SK-N-SH (cell line): ENCODE measurements around the gene RNF151. TPM values are rescaled to one million over a fixed set of nuclear protein-coding genes. Genes with fewer than 3 reads are reported as not detected.

Source experiments
- CTCF ChIA-PET: fragments of 300-600, 350-600 bp; formaldehyde crosslinking; extraction: SDS; loops from one replicate; lab custom pipeline; 2021; lab: Yijun Ruan, JAX
- POLR2A ChIA-PET: fragments of 350-600 bp; sonication (Branson Sonifier 250); formaldehyde crosslinking; extraction: SDS; loops from one replicate; lab custom pipeline; 2020; ENCODE audit warnings: antibody characterized with exemption, inconsistent platforms; lab: Yijun Ruan, JAX
- DNase-seq: peaks from one replicate; pipeline ENCODE4 v3.0.0; 2012
- H2AFZ ChIP-seq: fragments of 200-600 bp; sonication (generic); 2 replicates; pipeline ENCODE4 v1.8.1; 2016; ENCODE audit warnings: antibody characterized with exemption, mild to moderate bottlenecking, low read depth
- H3F3A ChIP-seq: fragments of 200-600 bp; sonication (generic); replicated peaks from 2 replicates; pipeline ENCODE3; 2016; ENCODE audit warnings: antibody characterized with exemption, mild to moderate bottlenecking; ENCODE audit not compliant: insufficient read depth
- H3K27ac ChIP-seq, 2 experiments: fragments of 200-500 bp in 1 of 2; fragments of 200-600 bp in 1 of 2; sonication (Bioruptor generic) in 1 of 2; sonication (generic), shearing (Covaris generic) in 1 of 2; 2 replicates each; pipeline versions ENCODE4 v1.5.1 to v1.6.1; 2014 to 2016; ENCODE audit warnings: low read depth in 2 of 2, inconsistent platforms in 1 of 2, low read length in 1 of 2, mild to moderate bottlenecking in 1 of 2, mixed read lengths in 1 of 2
- H3K27me3 ChIP-seq: fragments of 200-600 bp; sonication (generic), shearing (Covaris generic); 2 replicates; pipeline ENCODE4 v1.6.1; 2016; ENCODE audit warnings: mixed run types; ENCODE audit not compliant: insufficient read depth
- H3K36me3 ChIP-seq, 2 experiments: fragments of 200-500 bp in 1 of 2; fragments of 200-600 bp in 1 of 2; sonication (Bioruptor generic) in 1 of 2; sonication (generic) in 1 of 2; replicated peaks in 1 of 2; 2 replicates each; pipeline versions ENCODE3 to v1.5.1; 2014 to 2016; ENCODE audit warnings: low read length in 1 of 2, mild to moderate bottlenecking in 1 of 2; ENCODE audit not compliant: insufficient read depth in 2 of 2, control insufficient read depth in 1 of 2
- H3K4me1 ChIP-seq, 2 experiments: fragments of 200-500 bp in 1 of 2; fragments of 200-600 bp in 1 of 2; sonication (Bioruptor generic) in 1 of 2; sonication (generic), shearing (Covaris generic) in 1 of 2; 2 replicates each; pipeline versions ENCODE4 v1.5.1 to v1.6.1; 2014 to 2016; ENCODE audit warnings: low read depth in 1 of 2, low read length in 1 of 2, mixed run types in 1 of 2; ENCODE audit not compliant: insufficient read depth in 2 of 2, control insufficient read depth in 1 of 2
- H3K4me2 ChIP-seq: fragments of 200-600 bp; sonication (generic), shearing (Covaris generic); 2 replicates; pipeline ENCODE4 v1.6.1; 2017; ENCODE audit warnings: mixed run types
- H3K4me3 ChIP-seq, 2 experiments: fragments of 200-500 bp in 1 of 2; fragments of 200-600 bp in 1 of 2; sonication (Bioruptor generic) in 1 of 2; sonication (generic), shearing (Covaris generic) in 1 of 2; 2 replicates each; pipeline versions ENCODE4 v1.5.1 to v1.8.1; 2014 to 2016; ENCODE audit warnings: low read depth in 2 of 2, inconsistent platforms in 1 of 2, low read length in 1 of 2, mild to moderate bottlenecking in 1 of 2, mixed read lengths in 1 of 2, moderate library complexity in 1 of 2
- H3K79me2 ChIP-seq: fragments of 200-600 bp; sonication (generic); 2 replicates; pipeline ENCODE4 v1.8.1; 2017; ENCODE audit warnings: mild to moderate bottlenecking; ENCODE audit not compliant: insufficient read depth
- H3K9ac ChIP-seq: fragments of 200-600 bp; sonication (generic); 2 replicates; pipeline ENCODE4 v1.6.1; 2017; ENCODE audit warnings: mixed run types
- H3K9me2 ChIP-seq: fragments of 200-600 bp; sonication (generic); 2 replicates; pipeline ENCODE4 v1.6.1; 2017; ENCODE audit warnings: mixed run types
- H3K9me3 ChIP-seq: fragments of 200-600 bp; sonication (generic); 2 replicates; pipeline ENCODE4 v1.6.1; 2017; ENCODE audit warnings: mixed run types, mild to moderate bottlenecking, moderate library complexity
- H4K20me1 ChIP-seq: fragments of 200-600 bp; sonication (generic); 2 replicates; pipeline ENCODE4 v1.6.1; 2017; ENCODE audit warnings: mild to moderate bottlenecking, mixed run types; ENCODE audit not compliant: insufficient read depth
- ELF1 ChIP-seq: IDR thresholded peaks from 2 replicates; pipeline ENCODE4 v1.4.0; 2012
- EZH2phosphoT487 ChIP-seq: fragments of 200-600 bp; sonication (generic); IDR thresholded peaks from 2 replicates; pipeline ENCODE4 v1.6.1; 2017; ENCODE audit warnings: low read depth, mixed run types, mild to moderate bottlenecking, antibody characterized with exemption, moderate library complexity, borderline replicate concordance
- FOSL2 ChIP-seq: IDR thresholded peaks from 2 replicates; pipeline ENCODE4 v1.4.0; 2012; ENCODE audit warnings: low read depth, mild to moderate bottlenecking, moderate library complexity, borderline replicate concordance
- FOXJ3 ChIP-seq: sonication (generic); formaldehyde crosslinking; IDR thresholded peaks from 2 replicates; pipeline ENCODE4 v1.5.1; 2020; ENCODE audit warnings: mild to moderate bottlenecking, missing genetic modification reagents
- FOXM1 ChIP-seq: IDR thresholded peaks from 2 replicates; pipeline ENCODE4 v1.4.0; 2012; ENCODE audit warnings: low read depth, mild to moderate bottlenecking
- GABPA ChIP-seq: IDR thresholded peaks from 2 replicates; pipeline ENCODE4 v1.4.0; 2012; ENCODE audit warnings: low read depth, mild to moderate bottlenecking
- GATA2 ChIP-seq: sonication (generic); formaldehyde crosslinking; IDR thresholded peaks from 2 replicates; pipeline ENCODE4 v1.5.0; 2020; ENCODE audit warnings: mild to moderate bottlenecking, missing genetic modification reagents
- JUND ChIP-seq: IDR thresholded peaks from 2 replicates; pipeline ENCODE4 v1.4.0; 2012
- MEF2A ChIP-seq: IDR thresholded peaks from 2 replicates; pipeline ENCODE4 v1.4.0; 2012; ENCODE audit warnings: low read depth, borderline replicate concordance
- NRF1 ChIP-seq: IDR thresholded peaks from 2 replicates; pipeline ENCODE4 v1.6.1; 2012; ENCODE audit warnings: low read depth, mild to moderate bottlenecking, low read length
- POLR2AphosphoS5 ChIP-seq: IDR thresholded peaks from 2 replicates; pipeline ENCODE4 v1.6.1; 2012; ENCODE audit warnings: low read depth, low read length
- RCOR1 ChIP-seq: fragments of 150-350 bp; IDR thresholded peaks from 2 replicates; pipeline ENCODE4 v1.6.1; 2017; ENCODE audit warnings: antibody characterized with exemption, low read length
- SIN3A ChIP-seq: IDR thresholded peaks from 2 replicates; pipeline ENCODE4 v1.6.1; 2012; ENCODE audit warnings: low read depth, mild to moderate bottlenecking, low read length, moderate library complexity, borderline replicate concordance
- SMC3 ChIP-seq: IDR thresholded peaks from 2 replicates; pipeline ENCODE4 v1.6.1; 2012; ENCODE audit warnings: low read depth, low read length, improper control_type of control experiment
- TCF12 ChIP-seq: IDR thresholded peaks from 2 replicates; pipeline ENCODE4 v1.4.0; 2012
- TEAD4 ChIP-seq: IDR thresholded peaks from 2 replicates; pipeline ENCODE4 v1.4.0; 2012; ENCODE audit warnings: mild to moderate bottlenecking, borderline replicate concordance; ENCODE audit not compliant: insufficient read depth
- USF2 ChIP-seq: fragments of 150-350 bp; IDR thresholded peaks from 2 replicates; pipeline ENCODE4 v1.6.1; 2017; ENCODE audit warnings: antibody characterized with exemption, low read length, low read depth, borderline replicate concordance
- ZBTB33 ChIP-seq: IDR thresholded peaks from 2 replicates; pipeline ENCODE4 v1.4.0; 2012; ENCODE audit warnings: low read depth, borderline replicate concordance
- WGBS: methylation state at CpG from one replicate; pipeline ENCODE4 v1.1.6; 2017; ENCODE audit warnings: low lambda C conversion rate; 5-methylcytosine and 5-hydroxymethylcytosine counted together
- polyA plus RNA-seq, 3 experiments: library from polyadenylated mRNA; depleted of rRNA; stranded (reverse); fragments of >200 nt; gene quantifications; 2 replicates each; pipeline ENCODE4 v1.2.3, GENCODE V29; 2012
- TF ChIP-seq, protein P1 (sequence below): IDR thresholded peaks from 2 replicates; pipeline ENCODE4; 2012

RNF151 gene
- polyA plus RNA-seq, 1 of the 3 experiments (the other 2 are of a cell fraction) = 0.07 TPM

GRCh38 chr16:2002406-2003230, 36.0 kb downstream of the RNF151 start:
- H3K4me3 ChIP-seq = no peak overlapping the region
- no peak overlapping the region for H3K27ac ChIP-seq
- ChIA-PET CTCF (interaction anchor here (0.7 to 4.1 kb wide), 18 partner anchors 10 to 249 kb away, joined by 3 to 108 read pairs (median 14); partner anchors contain the start of genes ECI1, GFER, NOXO1 and NTHL1), POLR2A (interaction anchor here (0.5 to 1.4 kb wide), 3 partner anchors 38 to 916 kb away, joined by 3 to 4 read pairs (median 3); partner anchors contain the start of genes RPS2 and TRAF7)
- H3K9me2 ChIP-seq = no peaks in the 10 kb centered on the region
- no peaks in the 10 kb centered on the region for H3K27me3 ChIP-seq
- H3K36me3 ChIP-seq = peaks cover 3 to 56% of the 10 kb centered on the region in 2 experiments
- no peak for DNase-seq
- H3F3A ChIP-seq = peaks cover 7% of the 10 kb centered on the region
- no peak overlapping the region for H3K9ac ChIP-seq
- H3K4me2 ChIP-seq = no peak overlapping the region
- peaks cover 57% of the 10 kb centered on the region for H3K79me2 ChIP-seq
- H2AFZ ChIP-seq = no peak overlapping the region
- TF ChIP-seq SMC3 = no peak
- no peak for TF ChIP-seq RCOR1
- TF ChIP-seq SIN3A = no peak
- TF ChIP-seq POLR2AphosphoS5 = no peak
- TF ChIP-seq TEAD4 = no peak
- no peak for TF ChIP-seq FOXM1
- no peak for TF ChIP-seq MEF2A
- TF ChIP-seq USF2 = no peak
- no peak for TF ChIP-seq FOSL2
- TF ChIP-seq TCF12 = no peak
- TF ChIP-seq, protein P1, sequence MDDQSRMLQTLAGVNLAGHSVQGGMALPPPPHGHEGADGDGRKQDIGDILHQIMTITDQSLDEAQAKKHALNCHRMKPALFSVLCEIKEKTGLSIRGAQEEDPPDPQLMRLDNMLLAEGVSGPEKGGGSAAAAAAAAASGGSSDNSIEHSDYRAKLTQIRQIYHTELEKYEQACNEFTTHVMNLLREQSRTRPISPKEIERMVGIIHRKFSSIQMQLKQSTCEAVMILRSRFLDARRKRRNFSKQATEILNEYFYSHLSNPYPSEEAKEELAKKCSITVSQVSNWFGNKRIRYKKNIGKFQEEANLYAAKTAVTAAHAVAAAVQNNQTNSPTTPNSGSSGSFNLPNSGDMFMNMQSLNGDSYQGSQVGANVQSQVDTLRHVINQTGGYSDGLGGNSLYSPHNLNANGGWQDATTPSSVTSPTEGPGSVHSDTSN = no peak
- TF ChIP-seq JUND = no peak
- no peak for TF ChIP-seq GATA2 (CRISPR knock-in tag)
- peaks cover 58% of the 10 kb centered on the region for H4K20me1 ChIP-seq
- H3K4me1 ChIP-seq = peaks cover 17 to 42% of the 10 kb centered on the region in 2 experiments; a peak in 3 of 4 replicates
- WGBS = 97% methylated on average over 26 of the region's 47 CpGs
- no peaks in the 10 kb centered on the region for H3K9me3 ChIP-seq

- Histone ChIP-seq H3K79me2 (peaks cover 64% of the 10 kb centered on the region), H3K36me3 (peaks cover 3 to 49% of the 10 kb centered on the region in 2 experiments), H3K4me3 (no peak overlapping the region; a peak in 1 of 4 replicates), H3K9ac (no peak overlapping the region), H3K27me3 (no peaks in the 10 kb centered on the region), H3K9me2 (no peaks in the 10 kb centered on the region), H3K9me3 (no peaks in the 10 kb centered on the region), H3F3A (peaks cover 9% of the 10 kb centered on the region), H4K20me1 (peaks cover 65% of the 10 kb centered on the region), H3K4me1 (peaks cover 24 to 49% of the 10 kb centered on the region in 2 experiments; a peak in 3 of 4 replicates), H3K27ac (no peak overlapping the region), H3K4me2 (no peak overlapping the region), H2AFZ (no peak overlapping the region)
- DNase-seq = no peak
- WGBS = 70% methylated on average over 4 of the region's 8 CpGs
- POLR2A ChIA-PET = interaction anchor here (0.5 to 1.4 kb wide), 5 partner anchors 19 to 917 kb away, joined by 3 to 11 read pairs (median 3); partner anchors contain the start of genes RPS2 and TRAF7
- CTCF ChIA-PET = interaction anchor here (0.7 to 4.1 kb wide), 22 partner anchors 9 to 248 kb away, joined by 3 to 108 read pairs (median 10); partner anchors contain the start of genes ECI1, GFER, NOXO1 and NTHL1
- TF ChIP-seq SIN3A (no peak), USF2 (no peak), GABPA (no peak), ZBTB33 (no peak), FOXM1 (no peak), MEF2A (no peak), EZH2phosphoT487 (no peak), GATA2 (CRISPR knock-in tag) (no peak), NRF1 (no peak), ELF1 (no peak), RCOR1 (no peak), POLR2AphosphoS5 (no peak), FOXJ3 (CRISPR knock-in tag) (no peak), TCF12 (no peak)
Observed at GRCh38 chr16:2003231-2003826, 36.7 kb downstream of the RNF151 start.
